ENCODE data around the gene MRPL43. TPM values are rescaled to one million over a fixed set of nuclear protein-coding genes. Genes with fewer than 3 reads are reported as not detected.

MRPL43 gene
- total and polyA plus RNA-seq, 9 of the 15 experiments (the other 6 are each of a cell fraction or from before 2014, with no cell fraction given), result 15.1 to 63.7 (median 37.2) TPM

GRCh38 chr10:101012525-101013364 is 25.4 kb upstream of the MRPL43 start (continued):
- TF ChIP-seq ARID4B (CRISPR knock-in tag; IDR thresholded peaks at IDR 0.05) (no peak), CTBP1 (IDR thresholded peaks at IDR 0.05; ENCODE audit: borderline replicate concordance) (no peak)
